T-helper 2 cell treated with Interferon-gamma antibody and Interleukin-4, amounts not matched to agents 100 ng/mL and 5 ng/mL, for 36 hours (primary cell): Measurements from ENCODE around the gene IL25. TPM values are rescaled to one million over a fixed set of nuclear protein-coding genes. Genes with fewer than 3 reads are reported as not detected.

Source experiments
- intact Hi-C: fragments of 100-400 bp; cut with micrococcal nuclease; formaldehyde crosslinking; loops from one replicate; pipeline ENCODE4 v1.15.1; 2023
- total RNA-seq: library from RNA; stranded (reverse); gene quantifications from 2 replicates; pipeline ENCODE4 v1.2.3, GENCODE V29; 2022

Gene IL25
- total RNA-seq, 1 donor from 2014 or later = not detected

DNA sequence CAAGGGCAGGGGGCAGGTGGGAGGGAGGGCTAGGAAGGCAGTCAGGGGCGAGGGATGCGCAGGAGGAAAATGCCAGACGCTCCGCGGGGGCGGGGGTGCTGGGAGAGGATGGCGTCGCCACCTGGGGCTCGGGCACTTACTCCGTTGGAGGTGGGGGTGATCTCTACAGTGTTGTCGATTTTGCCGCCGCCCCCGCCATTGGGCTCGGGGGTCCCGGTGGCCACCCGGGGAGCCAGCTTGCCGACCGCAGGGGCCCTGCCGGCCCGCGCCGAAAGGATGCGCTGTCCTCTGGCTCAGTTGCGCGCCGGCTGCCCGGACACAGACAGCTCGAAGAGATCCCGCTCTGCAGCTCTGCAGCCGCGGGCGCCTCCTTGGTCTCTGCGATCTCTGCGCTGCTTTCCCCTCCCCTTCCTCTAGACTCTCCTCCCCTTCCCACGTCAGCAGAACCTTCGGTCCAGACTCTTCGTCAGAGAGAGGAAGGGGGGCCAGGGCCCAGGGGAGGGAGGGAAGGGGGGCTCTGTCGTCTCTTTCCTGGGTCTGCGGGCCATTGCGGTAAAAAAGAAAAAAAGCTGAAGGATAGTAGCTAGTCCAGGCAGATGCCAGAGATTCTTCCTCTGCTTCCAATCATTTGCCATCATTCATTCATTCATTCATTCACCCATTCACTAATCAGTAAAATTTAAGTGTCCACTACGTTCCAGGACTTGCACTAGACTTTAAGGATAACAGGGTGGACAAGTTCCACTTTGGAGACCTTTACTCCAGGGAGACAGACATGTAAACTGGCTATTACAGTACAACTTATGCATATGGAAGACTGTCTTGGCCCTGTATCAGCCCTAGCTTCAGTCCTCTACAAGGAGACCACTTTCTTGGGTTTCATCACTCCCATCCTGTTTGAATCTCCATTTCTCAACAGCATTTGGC lies 19.8 kb upstream of the IL25 start, which contains the start of gene SLC22A17:
TSS of gene SLC22A17 (minus strand) at position 382 of the 927 bp plus-strand sequence.
- intact Hi-C loops = no loop called here

DNA sequence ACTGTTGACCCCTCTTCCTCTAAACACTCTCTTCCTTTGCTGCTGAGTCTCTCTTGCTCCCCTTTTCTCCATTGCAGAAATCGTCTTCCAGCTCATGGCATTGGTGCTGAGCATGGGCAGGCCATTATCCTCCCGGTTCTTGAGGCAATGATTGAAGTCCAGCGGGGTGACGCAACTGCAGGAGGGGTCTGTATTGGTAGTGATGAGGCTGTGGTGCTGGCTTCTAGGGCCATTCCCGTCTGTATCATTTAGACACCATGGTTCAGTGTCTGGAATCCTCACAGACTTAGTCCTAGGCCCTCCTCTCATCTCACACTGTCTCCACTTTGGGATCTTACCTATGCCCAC lies 19.2 kb upstream of the IL25 start:
- intact Hi-C loops = no loop called here

- intact Hi-C loops = no loop called here
Observed at GRCh38 chr14:23354990-23355389, 17.6 kb upstream of the IL25 start.

GRCh38 chr14:23355871-23356435 lies 16.7 kb upstream of the IL25 start:
- intact Hi-C loops = no loop called here

DNA sequence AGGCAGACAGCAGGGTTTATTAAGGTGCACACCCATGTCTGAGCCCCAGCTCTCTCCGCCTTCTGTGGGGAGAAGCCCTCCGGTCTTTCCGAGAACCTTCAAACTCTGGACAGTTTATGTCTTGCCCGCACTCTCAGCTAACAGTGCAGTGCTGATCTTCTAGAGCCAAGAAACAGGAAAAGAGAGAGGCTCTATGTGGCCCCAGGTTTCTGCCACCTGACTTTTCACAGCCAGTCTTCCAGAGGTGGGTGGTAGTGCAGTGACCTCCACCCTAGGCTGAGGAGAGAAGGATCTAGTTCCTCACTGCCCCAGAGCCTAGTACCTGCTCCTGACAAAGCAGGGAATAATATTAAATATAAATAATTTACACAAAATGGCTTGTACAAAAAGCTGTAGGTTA lies 15.9 kb upstream of the IL25 start:
- intact Hi-C loops = no loop called here

GRCh38 chr14:23357261-23357660 lies 15.3 kb upstream of the IL25 start:
- intact Hi-C loops = no loop called here

- intact Hi-C loops = no loop called here
Observed at GRCh38 chr14:23358042-23358441, 14.6 kb upstream of the IL25 start.

GRCh38 chr14:23358553-23359166 lies 13.9 kb upstream of the IL25 start:
- intact Hi-C loops = no loop called here

- intact Hi-C loops = no loop called here
Observed at GRCh38 chr14:23359167-23359626, 13.4 kb upstream of the IL25 start.

DNA sequence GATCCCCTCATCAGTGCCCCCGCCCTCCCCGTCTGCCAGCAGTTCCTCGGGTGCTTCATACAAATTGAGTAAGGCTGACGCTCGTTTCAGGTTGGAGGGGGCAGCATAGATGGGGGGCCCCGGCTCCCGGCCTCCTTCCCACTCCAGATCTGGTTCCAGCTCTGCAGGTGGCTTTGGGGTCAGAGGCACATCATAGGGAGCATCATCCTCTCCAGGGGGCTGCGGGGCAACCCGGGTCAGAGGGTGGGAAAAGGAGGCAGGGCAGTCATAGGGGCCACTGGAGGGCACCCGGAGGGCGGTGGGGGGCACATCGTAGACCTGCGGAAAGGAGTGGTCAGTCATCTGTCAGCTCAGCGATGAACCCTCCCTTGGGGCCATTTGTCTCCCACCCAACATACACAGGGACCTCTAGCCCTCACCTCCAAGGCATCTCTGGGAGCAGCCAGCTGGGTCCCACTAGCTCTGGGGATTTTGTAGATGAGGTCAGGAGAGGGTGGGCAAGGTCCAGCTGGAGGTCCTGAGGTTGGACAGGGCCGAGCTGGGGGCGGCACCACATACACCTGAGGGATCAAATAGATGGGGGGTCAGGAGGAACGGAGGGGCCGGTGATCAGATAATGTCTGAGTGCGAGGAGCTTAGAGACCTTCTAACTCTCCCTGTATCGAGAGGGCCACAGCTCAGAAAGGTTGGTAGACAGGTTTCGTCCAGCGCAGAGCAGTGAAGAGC lies 12.7 kb upstream of the IL25 start:
- intact Hi-C loops = no loop called here

DNA sequence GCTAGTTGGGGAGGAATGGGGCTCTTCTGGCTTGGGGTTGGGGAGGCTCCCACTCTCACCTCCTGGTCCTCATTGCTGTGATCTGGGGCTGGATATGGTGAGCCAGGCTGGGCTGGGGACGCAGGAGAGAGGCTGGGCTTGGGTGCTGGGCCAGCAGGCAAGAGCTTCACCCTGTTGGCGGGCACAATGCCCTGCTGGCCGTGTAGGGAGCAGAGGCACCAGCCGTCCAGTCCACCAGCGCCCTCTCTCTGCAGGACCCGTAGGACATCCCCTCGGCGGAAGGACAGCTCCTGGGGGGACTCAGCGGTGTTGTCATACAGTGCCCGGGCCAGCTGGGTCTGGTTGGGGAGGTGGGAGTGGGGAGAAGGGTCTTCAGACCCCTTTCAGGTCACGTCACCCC lies 12.1 kb upstream of the IL25 start:
- intact Hi-C loops = no loop called here

DNA sequence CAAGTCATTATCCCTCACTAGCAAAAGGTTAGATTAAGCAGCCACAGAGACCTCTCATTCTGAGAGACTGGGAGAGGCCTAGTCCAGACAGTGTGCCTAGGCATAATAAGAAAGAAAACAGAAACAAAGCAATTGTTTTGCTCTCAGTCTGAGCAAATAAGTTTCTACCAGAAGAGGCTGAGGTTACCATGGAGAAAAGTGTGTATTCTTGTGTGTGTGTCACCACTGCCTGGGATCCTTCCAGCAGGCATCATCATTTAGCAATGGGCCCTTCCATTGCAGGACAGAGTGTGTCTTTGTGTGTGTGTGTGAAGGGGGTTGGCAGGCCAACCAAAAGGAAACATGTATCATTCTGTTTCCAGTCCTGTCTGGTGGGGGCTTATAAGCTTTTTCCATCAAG lies 11.3 kb upstream of the IL25 start:
- intact Hi-C loops = no loop called here

DNA sequence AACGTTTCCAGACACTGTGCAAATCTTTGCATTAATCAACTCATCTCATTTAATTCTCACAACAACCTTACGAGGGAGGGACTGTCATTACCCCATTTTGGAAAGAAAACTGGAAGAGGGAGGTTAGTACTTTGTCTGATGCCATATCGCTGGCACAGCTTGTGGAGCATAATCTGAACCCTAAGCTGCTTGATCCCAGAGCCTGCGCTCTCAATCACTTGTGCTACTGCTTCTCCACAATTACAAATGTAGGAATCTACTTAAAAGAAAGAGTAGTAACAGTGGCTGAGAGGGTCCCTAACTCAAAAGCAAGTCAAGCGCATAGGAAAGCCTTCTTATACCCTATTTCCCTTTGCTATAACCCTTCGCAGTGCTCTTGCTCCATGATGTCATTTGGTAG lies 10.8 kb upstream of the IL25 start:
- intact Hi-C loops = no loop called here

- intact Hi-C loops = no loop called here
Observed at GRCh38 chr14:23362200-23362599, 10.4 kb upstream of the IL25 start.

GRCh38 chr14:23364164-23365035 lies 8.2 kb upstream of the IL25 start:
- intact Hi-C loops = no loop called here

DNA sequence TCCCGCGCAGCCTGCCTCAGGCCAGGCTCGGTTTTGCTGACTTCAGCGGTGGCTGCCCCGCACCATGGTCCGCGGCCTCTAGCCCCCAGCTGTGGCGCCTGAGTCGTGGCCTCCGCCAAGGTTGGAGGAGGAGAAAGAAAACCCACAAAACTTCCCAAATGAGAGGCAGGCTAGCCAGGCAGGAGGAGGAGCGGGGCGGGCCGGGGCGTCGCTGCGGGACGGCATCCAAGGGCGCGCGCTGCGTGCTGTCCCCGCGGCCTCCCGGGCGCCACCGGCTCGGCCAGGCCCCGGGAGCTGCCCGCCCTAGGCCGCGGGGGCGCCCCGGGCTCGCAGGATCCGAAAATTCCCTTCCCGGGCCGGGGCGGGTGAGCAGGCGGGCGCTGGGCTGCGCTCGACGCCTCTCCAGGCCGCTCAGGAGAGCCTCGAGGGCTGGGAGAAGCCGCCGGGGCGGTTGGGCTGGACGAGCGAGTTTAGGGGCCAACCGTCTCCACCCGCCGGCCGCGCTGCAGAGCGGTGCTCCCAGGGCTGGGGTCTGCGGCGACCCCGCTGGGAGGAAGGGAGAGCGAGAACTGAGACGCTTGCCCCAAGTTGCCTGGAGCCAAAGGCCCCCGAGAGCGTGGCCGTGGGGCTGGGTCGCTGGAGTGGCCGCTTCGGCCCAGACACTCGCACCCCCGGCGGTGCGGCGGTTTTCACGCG lies 7.4 kb upstream of the IL25 start, which contains the start of gene EFS:
TSS of gene EFS (minus strand) at position 137 of the 696 bp plus-strand sequence. CDS start 147 bp downstream, outside the sequence.
- intact Hi-C loops = no loop called here

DNA sequence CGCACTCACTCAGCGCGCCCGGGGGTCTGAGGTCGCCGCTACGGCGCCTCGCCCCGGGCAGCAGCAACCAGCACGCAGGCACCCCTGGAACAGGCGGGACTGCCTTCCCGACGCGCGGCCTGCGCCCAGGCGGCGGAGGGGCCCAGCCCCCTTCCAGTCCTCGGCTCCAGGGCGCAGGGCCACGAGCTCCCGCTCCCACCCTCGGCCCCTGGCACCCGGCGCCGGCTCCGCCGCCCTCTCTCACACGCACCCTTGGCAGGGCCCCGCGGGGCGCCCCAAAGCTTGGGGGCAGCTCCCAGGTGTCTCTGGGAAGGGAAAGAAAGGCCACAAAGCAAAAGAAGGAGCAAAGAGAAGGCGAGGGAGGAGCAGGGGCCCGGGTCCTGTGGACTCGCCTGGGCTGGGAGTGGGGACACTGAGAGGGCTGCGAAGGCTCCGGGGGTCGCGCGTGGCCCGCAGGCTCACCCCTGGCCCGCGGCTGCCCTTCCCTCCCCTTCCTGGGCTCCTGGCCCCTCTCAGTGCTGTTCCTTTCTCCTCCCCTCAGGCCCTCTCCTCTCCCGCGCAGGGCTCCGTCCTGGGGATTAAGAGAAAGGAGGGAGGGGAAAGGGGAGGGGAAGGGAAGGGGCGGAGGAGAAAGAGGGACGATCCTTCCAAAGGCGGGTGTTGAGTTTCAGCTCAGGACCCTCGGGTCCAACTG lies 6.7 kb upstream of the IL25 start:
- intact Hi-C loops = no loop called here

GRCh38 chr14:23366426-23366921 lies 6.1 kb upstream of the IL25 start:
- intact Hi-C loops = no loop called here

DNA sequence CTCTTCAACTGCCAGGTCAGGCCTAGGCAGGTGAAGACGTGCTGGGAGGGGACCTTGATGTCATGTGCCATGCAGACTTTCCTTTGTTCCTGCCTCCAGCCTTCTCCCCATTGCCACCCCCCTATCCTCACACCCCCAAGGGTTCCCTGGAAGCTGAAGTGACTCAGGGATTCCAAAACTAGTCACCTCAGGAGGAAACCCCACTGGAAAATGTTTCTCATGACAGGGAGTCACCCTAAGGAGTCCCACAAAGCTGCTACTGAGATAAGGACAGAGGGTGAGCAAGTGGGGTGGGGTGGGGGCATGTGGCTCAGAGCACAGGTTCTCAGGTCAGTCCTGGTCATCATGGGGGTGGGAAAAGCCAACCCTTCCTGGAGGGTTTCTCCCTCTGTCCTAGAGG lies 2.4 kb upstream of the IL25 start:
- intact Hi-C loops = no loop called here
